ENCODE measurements around the gene GRK3.
"Not testable (repeated sequence)": the region's sequence is repeated elsewhere in the genome, so short reads cannot be mapped to it uniquely, and the experiment has no call there.

The GRK3 gene

DNA sequence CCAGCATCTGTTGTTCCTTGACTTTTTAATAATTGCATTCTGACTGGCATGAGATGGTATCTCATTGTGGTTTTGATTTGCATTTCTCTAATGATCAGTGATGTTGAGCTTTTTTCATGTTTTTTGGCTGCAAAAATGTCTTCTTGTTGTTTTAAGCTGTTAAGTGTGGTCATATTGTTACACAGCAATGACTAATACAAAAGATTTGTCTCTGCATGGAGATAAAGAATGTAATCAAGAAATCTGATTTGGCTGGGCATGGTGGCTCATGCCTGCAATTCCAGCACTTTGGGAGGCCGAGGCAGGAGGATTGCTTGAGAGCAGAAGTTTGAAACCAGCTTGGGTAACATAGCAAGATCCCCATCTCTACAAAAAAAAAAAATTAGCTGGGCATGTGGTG is 12.1 kb upstream of the GRK3 start:
- DNase-seq = not testable (repeated sequence)

DNA sequence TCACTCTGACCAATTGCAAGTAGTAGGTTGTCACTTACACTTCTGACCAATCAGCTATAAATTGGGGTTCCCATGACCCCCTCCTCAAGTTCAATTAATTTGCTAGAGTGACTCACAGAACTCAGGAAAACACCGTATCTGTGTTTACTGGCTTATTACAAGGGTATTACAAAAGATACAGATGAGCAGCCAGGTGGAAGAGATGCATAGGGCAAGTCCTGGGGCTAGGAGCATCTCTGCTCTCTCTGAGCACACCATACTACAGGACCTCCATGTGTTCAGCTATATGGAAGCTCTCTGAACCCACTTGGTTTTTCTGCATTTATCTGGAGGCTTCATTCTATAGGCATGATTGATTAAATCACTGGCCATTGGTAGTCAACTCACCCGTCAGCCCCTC is 11.3 kb upstream of the GRK3 start:
- DNase-seq = no peak

DNA sequence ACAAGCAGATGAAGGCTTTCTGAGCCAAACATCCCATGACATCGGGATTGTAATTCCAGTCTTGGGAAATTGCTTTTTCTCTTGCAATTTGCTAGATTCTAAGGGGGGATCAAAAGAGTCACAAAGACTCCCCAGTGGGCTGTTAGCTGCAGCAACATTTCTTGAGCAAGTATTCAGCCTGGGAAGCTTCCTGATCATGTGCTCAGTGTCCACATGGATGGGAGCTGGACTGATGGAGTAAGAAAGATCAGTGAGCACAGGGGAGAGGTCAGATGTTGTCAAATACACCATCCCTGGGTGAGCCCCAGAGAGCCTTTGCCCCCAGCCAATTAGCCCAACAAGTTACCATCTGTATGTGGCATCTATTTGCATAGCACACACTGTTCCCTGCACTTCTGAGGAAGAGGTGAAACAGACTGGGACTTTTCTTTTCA is 10.2 kb upstream of the GRK3 start:
- no peak for DNase-seq

DNA sequence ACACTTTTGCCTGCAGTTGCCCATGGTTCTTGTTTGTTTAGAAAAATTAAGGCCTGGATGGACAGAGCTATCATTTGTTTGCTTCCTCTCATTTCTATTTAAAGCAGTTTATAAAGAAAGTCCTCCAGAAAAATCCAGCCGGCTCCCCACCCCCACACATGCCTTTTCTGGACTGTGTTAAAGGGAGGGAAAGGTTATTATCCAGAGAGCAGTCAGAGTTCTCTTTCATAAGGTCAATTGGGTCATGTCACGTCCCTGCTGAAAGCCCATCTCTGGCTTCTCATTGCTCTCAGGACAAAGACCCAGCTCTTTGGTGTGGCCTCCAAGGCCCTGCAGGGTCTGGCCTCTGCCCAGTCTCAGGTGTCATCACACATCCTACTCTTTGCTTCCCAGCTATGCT is 9.8 kb upstream of the GRK3 start:
- no peak for DNase-seq

DNA sequence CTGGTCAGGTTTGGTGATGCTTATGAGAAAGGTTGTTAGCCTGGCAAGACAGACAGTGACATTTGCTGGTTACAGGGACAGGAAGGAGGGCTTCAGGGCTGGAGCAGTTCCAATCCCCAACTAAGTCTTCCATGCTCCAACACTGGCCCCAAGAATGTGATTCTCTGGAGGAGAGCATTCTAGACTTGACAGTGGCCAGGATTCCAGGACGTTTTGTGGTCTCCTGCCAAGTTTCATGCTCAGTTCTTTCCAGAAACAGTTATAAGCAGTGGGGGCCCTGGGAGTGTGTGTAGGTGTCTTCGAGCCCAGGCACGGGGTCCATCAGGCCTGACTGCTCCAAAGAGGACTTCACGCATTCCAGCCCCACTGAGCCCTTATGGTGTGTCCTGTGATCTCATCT is 8.9 kb upstream of the GRK3 start:
- peak; percentile 47 for DNase-seq

DNA sequence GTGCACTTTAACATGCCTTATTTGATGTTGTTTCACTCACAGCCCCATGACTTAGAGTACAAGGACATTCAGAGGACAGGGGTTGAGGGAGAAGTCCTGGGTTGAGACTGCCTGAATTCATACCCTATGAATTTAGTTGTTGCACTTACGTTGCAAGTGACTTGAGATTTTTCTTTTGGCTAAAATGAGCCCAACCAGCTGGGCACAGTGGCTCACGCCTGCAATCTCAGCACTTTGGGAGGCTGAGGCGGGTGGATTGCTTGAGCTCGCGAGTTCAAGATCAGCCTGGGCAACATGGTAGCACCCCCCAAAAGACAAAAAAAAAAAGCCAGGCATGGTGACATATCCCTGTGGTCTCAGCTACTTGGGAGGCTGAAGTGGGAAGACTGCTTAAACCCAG is 7.3 kb upstream of the GRK3 start:
- DNase-seq = no peak

DNA sequence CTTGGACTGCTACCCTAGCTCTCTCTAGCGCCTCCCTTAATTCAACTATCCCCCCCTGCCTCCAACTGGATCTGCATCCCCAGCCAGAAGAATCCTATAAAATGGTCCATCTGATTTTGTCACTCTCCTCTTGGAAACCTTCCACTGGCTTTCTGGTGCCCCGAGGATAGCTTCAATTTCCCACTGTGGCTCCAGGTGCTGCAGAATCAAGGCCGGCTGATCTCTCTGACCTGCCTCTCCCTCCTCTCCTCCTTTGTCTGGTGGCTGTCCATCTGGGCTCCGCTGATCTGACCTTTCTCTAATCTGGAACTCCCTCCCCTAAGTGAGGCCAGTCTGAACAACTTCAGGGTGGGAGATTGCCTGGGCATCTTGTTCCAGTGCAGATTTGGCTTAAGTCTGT is 6.1 kb upstream of the GRK3 start:
- DNase-seq = no peak

DNA sequence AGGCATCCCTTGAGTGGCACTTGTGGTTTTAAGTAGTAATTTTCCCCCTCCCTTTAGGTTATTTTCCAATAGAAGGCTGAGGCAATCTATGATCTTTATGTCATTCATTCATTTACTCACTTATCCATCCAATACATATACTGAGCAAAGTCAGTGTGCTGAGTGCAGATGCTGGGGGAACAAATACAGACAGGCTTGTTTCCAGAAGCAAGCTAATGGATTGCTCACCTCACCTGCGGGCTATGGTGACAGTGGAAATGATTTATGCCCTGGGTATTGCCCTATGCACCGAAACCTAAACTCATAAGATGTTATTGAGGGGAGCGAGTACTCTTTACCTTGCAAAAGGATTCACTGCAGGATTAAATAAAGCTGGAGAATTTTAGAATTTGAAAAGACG is 4.6 kb upstream of the GRK3 start:
- not testable (repeated sequence) for DNase-seq

DNA sequence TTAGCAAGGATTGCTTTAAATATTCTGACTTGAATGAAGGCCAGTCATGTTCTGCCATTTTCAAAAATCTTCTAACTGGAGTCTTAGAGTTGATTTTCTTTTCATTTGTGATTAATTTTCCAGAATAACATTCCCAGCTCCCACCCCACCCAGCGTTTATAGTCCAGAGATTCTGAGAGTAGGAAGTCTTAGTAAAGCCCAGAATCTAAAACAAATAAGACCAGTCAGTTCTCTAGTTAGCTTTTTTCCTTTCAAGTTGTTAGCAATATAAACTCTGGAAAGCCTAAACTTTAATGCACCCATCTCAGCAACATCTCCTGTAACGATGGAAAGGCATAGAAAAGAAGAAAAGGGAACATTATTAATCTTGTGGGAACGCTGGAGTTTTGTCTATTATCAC is 3.3 kb upstream of the GRK3 start:
- DNase-seq = not testable (repeated sequence)

DNA sequence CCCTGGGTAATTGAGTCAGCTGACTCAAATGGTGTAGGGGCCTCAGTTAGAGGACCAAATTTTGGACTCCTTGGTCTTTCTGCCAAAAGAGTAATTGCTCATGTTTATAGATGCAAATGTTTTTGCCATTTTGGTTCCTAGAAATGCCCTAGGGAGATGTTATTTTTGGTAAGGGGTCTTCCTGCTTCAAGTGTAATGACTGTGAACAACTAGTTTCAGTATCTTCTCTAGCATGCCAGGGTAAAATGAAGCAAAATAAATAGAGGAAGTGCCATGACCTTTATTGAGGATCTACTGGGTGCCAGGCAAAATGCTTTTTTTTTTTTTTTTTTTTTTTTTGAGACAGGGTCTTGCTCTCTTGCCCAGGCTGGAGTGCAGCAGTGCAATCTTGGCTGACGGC is 2.5 kb upstream of the GRK3 start:
- DNase-seq = not testable (repeated sequence)

DNA sequence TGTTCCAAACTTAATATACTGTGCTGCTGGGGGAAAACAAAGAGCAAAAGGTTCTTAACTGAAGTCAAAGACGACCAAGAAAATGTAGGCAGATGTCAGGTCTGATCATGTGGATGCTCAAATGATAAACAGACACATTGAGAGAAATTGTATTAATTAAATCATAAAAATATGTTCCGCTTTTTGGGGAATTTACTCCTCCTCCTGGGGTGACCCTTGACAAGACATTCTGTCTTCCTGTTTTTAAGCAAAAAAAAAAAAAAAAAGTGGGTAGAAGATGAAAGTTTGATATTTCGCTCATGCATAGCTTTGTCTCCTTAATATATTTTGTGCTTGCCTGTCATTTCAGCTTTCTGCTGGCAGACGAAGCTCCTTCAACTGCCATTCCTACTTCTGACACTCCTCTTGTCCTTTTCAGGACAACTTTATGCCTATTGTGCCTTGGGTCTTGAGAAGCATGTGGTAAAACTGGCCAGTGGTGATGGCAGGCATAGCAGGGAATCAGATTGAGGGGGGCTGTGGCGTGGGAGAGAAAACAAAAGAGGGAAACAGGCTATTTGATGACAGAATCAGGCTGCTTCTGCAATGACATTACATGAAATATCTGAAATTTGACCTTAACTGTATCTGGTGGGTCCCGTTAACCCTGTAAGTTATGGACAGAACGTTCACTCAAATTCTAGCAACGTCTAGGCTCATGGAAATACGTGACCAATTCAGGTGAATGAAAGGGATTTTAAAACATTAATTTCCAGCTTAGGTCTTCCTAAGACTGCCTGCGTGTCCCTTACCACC is 1.3 kb upstream of the GRK3 start:
- not testable (repeated sequence) for DNase-seq

DNA sequence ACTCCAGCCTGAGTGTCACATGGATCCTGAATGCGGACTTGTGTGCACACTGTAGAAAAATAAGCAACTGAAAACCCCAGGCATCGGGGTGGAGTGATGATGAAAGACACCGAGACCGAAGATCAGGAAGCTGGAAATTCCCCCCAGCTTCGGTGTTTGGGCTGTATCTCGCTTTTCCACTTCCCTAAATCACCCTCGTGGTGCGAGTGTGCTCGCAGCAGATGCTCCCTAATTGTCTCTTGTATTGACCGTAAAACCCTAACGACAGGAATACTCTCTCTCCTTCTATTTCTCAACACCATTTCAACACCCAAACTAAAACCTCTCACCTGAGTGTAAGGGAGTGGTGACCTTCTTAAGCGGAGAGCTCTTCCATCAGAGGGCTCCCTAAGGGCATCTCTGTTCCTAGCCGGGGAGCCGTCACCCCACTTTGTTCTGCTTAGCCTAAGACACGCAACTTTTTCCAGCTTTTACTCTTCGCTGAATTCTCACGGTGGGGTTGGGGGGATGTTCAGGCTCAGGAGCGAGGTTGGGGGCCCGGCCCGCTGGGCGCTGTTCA is 635 bp upstream of the GRK3 start:
- DNase-seq = peak; percentile 37

DNA sequence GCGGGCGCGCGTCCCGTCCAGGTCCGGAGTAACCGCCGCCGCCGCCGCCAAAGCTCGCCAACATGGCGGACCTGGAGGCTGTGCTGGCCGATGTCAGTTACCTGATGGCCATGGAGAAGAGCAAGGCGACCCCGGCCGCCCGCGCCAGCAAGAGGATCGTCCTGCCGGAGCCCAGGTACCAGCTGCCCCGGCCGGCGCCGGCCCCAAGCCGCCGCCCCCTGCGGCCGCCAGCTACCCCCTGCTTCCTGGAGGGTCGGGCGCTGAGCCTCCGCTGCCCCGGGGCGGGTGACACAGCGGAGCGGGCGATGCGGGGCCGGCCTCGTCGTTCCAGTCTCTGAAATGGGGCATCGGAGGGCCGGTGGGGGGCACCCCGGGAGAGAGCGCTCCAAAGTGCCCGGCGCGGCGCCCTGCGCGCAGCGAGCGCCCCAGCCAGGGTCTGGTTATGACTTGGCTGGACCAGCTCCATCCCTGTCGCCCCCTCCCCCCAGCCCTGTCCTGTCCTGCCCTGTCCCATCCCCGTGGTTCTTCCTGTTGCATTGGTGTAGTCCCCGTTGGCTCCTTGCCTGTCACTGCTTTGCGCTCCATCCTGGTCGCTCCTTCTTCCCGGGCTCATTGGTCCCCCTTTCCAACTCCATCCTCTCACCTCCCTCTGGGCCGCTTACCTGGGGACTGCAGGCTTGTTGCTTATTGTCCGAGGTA is 653 bp downstream of the GRK3 start:
- DNase-seq = peak; percentile 49

DNA sequence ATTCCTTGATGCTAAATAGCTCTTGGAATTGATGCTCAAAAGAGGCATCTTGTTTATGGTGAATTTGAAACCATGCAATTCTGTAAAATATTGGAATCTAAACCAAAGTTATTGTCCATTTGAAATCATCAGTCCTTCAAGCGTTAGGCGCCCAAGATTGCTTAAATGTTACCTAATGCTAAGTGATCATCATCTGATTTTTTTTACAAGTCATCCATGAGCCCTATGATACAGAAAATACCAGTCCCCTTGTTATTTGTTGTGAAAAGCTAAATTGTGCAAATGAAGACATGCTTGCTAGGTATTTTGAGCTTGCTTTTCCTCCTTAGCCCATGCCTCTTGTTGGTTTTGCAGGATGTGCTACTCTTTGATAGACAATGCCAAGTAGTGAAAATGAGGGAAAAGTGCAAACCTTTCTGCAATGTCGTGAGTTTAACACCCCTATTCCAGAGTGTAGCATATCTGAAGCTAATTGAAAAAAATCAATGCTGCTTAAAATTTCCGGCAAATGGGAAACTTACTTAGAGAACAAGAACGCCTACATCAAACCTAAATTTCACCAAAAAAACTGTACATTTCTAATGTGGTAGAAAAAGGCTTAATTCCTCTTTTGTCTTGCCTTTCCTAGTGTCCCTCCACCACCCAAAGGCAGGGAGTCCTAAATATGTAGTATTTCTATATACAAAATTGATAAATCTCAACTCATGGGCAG is 1.9 kb downstream of the GRK3 start:
- DNase-seq = no peak

DNA sequence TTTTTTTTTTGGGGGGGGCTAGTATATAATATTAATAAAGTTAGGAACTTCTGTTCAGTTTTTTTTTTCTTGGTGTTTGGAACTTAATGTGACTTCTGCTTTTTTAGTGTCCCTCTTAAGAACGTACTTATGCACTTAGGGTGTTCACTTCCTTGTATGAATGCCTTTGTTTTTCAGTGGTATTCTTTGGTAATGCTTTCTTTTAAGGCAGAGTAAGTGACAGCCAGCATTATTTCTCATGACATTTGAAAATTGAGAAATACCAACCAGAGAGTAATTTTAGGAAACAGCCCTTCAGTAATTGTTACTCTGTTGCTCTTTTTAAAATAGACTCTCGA is 2.4 kb downstream of the GRK3 start:
- DNase-seq = no peak

DNA sequence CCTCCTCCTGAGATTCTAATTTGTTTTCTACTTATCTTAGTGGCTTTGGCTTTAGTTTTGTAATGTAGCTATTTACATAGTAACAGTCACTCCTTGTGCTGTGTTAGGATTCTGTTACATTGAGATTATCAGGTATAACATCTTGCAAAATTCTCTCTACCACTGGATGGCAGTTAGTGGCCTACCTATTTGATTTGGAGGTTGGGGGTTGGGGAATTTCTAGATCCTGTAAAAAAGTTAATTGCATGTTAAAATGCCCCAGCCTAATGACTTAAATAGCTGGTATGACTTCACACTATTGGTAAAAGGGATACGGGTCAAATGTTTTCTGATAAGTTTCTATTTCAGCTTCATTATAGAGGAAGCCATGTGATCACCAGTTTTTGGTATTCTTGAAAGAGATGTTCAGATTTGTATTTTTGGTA is 2.8 kb downstream of the GRK3 start:
- no peak for DNase-seq

DNA sequence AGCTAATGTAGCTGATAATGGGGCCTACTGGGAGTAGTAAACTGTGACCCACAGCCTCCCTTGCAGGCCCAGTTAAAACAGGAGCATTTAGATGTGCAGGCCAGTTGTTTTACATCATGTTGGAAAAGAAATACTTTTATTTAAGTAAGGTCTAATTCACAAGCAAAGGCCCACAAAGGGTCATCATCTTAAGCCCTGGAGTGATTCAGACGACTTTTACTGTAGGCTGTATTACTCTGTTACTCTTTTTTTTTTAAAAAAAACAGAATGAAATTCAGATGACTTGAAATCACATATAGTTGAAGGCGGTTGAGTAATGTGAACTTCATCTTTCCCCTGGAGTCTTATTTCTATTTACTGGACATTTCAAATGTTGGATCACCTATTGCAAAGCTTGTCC is 3.6 kb downstream of the GRK3 start:
- not testable (repeated sequence) for DNase-seq

DNA sequence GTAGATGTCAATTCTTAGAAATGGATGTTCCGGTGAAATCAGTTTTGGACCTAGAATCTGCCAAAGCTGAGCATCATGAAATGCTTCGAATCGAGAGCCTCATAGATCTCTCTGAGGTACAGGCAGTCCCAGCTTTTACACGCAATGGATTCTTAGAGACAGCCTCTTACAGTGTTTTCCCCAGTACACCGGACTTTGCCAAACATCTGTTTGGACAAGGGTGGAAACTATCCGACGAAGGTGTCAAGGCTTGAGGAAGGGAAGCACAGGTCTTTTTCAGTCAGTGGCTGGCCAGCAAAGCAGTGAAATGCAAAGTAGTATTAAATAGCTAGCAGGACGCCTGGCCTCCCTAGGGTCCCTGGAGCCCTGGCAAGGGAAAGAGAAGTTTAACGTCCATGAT is 4.9 kb downstream of the GRK3 start:
- DNase-seq = peak; percentile 62

DNA sequence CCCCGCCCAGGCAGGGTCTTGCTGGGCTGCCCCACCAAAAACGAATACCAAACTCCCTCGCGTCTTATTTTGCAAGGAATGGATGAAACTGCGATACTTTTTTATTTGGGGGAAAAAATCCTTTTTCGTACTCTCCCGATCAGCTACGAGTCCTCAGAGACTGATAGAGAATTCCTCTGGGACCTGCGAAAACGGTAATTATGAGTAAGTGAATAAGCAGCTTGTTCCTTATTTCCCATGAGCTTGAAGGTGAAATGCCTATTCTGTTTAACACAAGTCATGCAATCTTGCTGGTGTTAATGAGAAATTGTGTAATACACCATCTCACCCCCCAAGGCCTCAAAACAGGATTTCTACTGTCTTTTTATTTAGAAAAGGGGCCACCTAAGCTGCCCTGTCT is 5.5 kb downstream of the GRK3 start:
- DNase-seq = no peak

DNA sequence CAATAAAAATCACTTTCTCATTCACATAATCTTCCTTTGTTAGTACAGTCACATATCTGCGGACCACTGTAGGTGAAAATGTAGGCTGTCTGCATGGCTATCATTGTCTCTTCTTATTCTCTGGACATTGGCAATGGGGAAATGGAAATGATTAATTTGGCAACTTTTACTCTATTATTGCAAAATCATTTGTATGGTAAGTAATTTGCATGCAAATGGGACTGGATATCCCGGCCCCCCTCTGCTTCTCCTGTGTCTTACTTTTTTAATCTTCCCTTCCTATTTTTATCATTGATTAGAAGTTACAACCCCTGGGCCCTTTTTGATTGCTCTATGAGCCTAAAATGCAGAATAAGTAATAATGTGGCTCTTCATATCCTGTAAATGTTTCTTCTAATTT is 6.0 kb downstream of the GRK3 start:
- DNase-seq = no peak

DNA sequence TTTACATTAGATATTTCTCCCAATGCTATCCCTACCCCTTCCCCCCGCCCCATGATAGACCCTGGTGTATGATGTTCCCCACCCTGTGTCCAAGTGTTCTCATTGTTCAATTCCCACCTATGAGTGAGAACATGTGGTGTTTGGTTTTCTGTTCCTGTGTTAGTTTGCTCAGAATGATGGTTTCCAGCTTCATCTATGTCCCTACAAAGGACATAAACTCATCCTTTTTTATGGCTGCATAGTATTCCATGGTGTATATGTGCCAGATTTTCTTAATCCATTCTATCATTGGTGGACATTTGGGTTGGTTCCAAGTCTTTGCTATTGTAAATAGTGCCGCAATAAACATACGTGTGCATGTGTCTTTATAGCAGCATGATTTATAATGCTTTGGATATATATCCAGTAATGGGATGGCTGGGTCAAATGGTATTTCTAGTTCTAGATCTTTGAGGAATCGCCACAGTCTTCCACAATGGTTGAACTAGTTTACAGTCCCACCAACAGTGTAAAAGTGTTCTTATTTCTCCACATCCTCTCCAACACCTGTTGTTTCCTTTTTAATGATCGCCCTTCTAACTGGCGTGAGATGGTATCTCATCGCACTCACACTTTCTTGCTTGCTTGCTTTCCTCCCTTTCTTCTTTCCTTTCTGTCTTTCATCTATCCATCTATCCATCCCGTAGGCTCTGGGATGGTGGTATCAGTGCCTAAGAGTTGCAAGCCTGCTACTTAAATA is 7.7 kb downstream of the GRK3 start:
- DNase-seq = not testable (repeated sequence)

DNA sequence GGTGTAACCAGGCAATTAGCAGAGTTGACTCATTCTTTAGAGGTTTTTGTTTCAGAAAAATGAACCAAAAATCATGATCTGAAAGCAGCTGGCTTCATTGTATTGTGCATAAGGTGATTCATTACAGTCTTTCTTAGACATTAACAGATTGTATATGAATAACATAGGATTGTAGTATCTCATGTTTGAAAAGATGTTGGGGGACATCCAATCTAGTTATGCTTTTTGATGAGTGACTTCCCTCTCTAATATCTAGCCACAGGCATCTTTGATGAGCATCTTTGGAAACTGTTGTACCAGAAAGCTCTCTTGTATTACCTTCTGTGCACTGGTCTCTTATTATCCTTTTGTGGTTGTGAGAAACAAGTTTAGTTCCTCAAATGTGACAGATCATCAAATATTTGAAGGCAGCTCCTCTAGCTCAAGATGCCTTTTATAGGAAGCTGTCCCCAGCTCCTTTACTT is 8.3 kb downstream of the GRK3 start:
- DNase-seq = no peak

DNA sequence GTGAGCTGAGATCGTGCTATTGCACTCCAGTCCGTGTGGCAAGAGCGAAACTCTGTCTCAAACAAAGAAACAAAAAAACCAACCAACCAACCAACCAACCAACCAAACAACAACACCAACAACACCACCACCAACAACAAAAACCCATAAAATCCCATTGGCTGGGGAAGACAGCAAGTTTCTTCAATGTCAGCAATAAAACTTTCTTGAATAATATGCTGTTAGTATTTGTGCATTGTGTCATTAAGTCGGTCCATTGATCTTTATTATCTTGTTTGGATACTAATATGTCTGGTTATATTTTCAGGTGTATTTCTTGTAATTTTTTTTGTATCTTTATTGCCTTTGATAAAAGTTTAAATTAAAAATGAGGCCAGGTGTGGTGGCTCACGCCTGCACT is 9.4 kb downstream of the GRK3 start:
- DNase-seq = no peak

Measured in femur (tissue), 1 donor.